ENCODE data around the gene RPL29.

DNA sequence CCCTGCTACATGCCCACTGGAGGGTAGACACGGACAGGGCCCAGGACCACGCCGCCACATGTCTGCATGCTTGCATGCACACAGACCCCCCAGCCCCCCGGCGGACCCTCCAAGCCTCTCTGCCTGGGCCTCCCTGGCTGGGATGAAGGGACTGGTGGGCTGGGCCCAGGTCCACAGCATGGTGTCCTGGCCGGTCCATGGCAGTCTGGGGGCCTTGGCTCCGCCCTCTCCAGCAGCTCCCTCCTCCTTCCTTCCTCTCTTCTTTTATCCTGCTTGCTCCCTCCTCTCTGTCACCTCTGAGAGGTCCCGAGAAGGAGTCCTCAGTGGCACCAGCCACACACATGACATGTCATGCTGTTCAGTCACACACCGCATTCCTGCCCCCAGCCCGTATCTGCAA is 36.2 kb upstream of the RPL29 start:
- TF ChIP-seq POLR2A (IDR thresholded peaks at IDR 0.05; ENCODE audit: low read depth): no peak
- no peak for TF ChIP-seq CTCF (IDR thresholded peaks at IDR 0.05)
- TF ChIP-seq POLR2AphosphoS5 (IDR thresholded peaks at IDR 0.05): no peak

Data from esophagus muscularis mucosa (tissue), 3 donors.